ENCODE measurements around the gene ABCC4.

Gene ABCC4

DNA sequence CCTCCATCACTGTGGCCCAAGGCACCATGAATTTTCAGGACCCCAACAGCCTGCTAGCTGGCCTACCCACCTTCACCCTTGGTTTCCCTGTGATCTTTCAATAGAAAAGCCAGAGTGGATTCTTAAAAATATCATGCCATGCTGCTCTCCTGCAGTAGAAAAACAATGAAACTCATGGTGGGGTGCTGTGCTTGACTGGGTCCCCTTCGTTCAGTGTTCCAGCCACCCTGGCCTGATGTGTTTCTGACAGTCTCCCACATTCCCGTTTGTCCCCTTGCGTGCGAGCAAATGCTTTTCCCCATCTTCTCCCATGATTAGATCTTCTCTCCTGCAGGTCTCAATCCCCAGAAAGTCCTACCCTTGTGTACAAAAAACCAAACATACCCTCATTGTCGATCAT, 43.2 kb downstream of the ABCC4 start:
- no peak for DNase-seq (ENCODE audit: low read depth in 3 of 3)

DNA sequence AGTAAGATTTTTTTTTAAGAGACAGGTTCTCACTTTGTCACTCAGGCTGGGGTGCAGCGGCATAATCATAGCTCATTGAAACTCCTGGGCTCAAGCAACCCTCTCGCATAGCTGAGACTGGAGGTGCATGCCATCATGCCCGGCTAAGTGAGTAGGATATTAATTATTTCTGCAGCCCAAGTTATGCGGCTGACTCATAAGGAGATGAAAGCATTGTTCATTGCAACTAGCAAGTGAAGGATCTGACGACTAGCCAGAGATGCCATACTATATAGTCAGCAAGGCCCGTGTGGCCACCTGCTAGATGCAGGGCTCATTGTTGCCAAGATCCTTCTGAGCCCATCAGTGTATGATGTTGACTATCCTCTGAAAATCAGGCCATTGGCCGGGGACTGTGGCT, 45.2 kb downstream of the ABCC4 start:
- no peak for DNase-seq (ENCODE audit: low read depth in 3 of 3)

DNA sequence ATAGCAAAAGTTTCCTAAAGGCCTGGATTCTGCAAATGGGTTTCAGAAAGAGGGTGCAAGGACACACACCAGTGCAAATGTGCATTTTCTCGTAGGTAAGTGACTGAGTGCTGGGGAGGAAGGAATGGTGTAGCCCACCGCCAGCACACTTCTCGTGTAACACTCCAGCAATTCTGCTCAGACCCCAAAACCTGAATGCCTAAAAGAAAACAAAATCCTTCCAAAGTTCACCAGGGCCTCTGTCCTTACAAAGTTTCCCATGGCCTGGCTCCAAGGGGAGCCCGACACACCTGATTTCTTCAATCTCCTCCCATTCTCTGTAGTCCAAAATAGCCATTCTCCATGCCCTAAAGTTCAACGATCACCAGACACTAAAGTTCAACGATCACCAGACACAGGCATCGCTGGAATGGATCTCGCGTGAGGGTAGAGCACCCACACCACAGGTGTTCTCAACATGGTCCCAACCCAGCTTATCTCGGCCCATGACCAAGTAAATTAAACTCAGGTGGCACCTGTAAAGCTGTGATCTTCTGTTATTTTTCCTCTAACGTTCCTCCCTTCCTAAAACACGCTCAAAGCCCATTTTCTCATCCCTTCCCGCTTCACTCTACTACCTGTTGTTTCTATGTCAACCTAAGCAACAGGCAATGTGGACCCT, 46.0 kb downstream of the ABCC4 start:
- no peak for DNase-seq (ENCODE audit: low read depth in 3 of 3)

DNA sequence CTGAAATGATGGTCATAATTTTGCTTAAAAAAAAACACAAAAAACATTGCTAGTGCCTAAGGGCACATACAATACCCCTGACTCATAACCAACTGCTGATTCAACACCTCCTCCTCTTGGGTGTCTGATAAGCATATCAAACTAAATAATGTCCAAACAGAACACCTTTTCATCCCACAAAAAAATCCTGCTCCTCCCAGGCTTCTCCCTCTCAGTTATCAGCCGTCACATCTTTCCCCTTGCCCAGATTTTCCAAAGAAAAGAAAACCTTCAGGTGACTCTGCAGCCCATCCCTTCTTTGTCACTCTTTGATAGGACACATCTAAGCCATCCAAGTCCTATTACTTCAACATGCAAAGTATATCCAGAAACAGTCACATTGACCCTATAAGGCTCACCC, 46.9 kb downstream of the ABCC4 start:
- DNase-seq (ENCODE audit: low read depth in 3 of 3): no peak

DNA sequence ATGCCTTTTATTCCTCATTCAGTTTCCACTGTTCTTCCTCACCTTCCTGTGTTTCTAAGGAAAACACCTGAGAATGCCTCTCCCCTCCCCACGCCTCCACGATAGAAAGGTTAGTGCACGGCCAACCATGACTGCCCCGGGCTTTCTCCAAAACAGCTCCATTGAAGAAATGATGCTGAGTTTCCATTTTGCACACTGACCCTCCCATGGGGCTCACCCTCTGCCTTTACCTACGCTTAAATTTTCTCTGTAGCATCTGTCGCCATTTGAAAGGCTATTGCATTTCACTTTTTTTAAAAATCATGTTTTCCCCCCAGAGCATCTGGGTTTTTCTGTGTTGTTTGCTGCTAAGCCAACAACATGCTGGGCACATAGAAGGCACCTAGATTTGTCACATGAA, 48.2 kb downstream of the ABCC4 start:
- DNase-seq (ENCODE audit: low read depth in 3 of 3): no peak

DNA sequence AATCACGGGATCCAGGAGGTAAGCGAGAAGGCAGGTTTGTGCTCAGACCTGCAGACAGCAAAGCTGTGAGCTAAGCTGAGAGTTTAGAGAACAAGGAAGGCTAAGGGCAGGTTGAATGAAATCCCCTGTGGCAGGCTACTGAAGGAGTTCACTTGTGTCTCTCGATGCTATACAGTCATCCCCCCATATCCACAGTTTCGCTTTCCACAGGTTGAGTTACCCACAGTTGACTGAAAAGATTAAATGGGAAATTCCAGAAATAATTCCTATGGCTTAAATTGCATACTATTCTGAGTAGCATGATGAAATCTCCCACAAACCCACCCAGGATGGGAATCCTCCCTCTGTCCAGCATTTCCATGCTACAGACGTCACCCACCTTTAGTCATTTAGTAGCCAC, 49.6 kb downstream of the ABCC4 start:
- DNase-seq (ENCODE audit: low read depth in 3 of 3): no peak

GRCh38 chr13:95250961-95251360, 50.3 kb downstream of the ABCC4 start:
- no peak for DNase-seq (ENCODE audit: low read depth in 3 of 3)

DNA sequence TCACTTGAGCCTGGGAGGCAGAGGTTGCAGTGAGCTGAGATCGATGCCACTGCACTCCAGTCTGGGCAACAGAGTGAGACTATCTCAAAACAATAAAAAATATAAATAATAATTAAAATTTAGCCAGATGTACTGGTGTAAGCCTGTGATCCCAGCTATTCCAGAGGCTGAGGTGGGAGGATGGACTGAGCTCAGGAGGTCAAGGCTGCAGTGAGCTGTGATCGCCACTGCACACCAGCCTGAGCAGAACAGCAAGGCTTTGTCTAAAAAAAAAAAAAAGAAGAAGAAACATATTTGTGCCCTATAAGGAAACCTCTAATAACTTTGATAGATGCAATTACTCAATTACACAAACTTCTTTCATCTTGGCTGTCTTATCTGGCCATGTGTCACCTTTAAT, 52.3 kb downstream of the ABCC4 start:
- DNase-seq (ENCODE audit: low read depth in 3 of 3): no peak

- no peak for DNase-seq (ENCODE audit: low read depth in 3 of 3)
These were observed 53.4 kb downstream of the ABCC4 start for GRCh38 chr13:95247852-95248251.

- no peak for DNase-seq (ENCODE audit: low read depth in 3 of 3)
These were observed 54.1 kb downstream of the ABCC4 start for GRCh38 chr13:95247171-95247570.

GRCh38 chr13:95246292-95247082, 54.8 kb downstream of the ABCC4 start:
- no peak for DNase-seq (ENCODE audit: low read depth in 3 of 3)

- DNase-seq (ENCODE audit: low read depth in 3 of 3): no peak
These were observed 56.2 kb downstream of the ABCC4 start for GRCh38 chr13:95245071-95245470.

- DNase-seq (ENCODE audit: low read depth in 3 of 3): no peak
These were observed 58.0 kb downstream of the ABCC4 start for GRCh38 chr13:95243207-95243606.

GRCh38 chr13:95241321-95241720, 59.9 kb downstream of the ABCC4 start:
- no peak for DNase-seq (ENCODE audit: low read depth in 3 of 3)

DNA sequence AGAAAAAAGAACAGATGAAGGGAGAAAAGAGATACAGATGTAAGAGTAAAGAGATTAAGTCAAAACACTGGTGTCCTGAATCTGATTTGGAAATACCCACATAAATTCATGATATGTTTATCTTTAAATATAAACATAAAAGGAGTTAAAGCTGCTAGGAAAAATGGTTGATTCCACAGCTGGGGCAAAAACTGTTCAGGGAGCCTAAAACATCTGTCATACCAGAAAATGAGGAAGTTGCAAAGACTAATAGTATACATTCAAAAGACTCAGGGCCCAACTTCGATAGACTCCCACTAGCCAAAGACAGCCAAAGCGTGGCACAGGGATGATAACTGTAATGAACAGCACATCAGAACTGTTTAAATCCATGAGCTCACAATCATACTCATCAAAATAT, 62.0 kb downstream of the ABCC4 start:
- DNase-seq (ENCODE audit: low read depth in 3 of 3): no peak

DNA sequence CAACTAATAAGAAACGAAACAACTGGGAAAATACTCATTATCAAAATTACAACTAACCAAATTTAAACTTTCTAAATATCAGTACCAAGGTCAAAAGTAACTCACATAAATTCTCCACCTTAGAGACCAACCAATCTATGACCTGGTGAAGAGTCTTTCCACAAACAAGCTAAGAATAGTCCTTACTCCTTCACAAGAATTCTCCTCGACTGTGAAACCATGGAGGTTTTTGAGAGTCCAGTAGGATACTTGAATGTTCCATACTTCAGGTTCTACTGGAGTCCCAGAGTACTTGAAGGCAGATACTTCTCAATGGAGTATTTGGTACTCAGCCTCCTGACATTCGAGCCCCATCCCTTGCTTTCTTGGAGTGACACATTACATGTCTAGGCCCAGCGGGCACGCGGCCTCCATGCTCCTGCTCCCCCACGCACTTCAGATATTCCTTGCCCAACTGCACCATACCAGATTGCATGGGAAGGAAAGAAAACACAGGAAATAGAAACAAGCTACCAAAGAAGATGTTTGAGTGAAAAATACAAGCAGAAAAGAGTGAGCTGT, 63.9 kb downstream of the ABCC4 start:
- DNase-seq (ENCODE audit: low read depth in 3 of 3): no peak

DNA sequence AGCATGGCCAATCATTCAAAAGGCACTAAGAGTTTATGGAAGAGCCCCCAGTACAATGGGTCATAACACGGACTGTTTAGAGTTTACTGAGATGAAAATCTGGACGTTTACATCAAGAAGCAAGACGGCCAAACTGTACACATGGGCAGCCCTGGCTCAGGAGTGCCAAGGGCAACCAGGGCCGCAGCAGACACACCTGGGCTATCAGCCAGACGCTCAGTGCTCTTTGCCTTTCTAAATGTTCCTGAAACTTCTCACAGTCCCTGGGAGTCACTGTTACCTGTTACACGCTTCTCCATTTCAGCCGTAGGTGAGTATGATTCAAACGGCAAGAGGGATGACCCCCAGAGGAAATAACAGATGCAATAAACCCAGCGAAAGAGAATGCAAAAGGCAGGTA, 64.5 kb downstream of the ABCC4 start:
- no peak for DNase-seq (ENCODE audit: low read depth in 3 of 3)

- no peak for DNase-seq (ENCODE audit: low read depth in 3 of 3)
These were observed 65.3 kb downstream of the ABCC4 start for GRCh38 chr13:95235974-95236373.

- no peak for DNase-seq (ENCODE audit: low read depth in 3 of 3)
These were observed 66.0 kb downstream of the ABCC4 start for GRCh38 chr13:95235199-95235756.

- DNase-seq (ENCODE audit: low read depth in 3 of 3): no peak
These were observed 67.0 kb downstream of the ABCC4 start for GRCh38 chr13:95234242-95234641.

- DNase-seq (ENCODE audit: low read depth in 3 of 3): no peak
These were observed 68.1 kb downstream of the ABCC4 start for GRCh38 chr13:95233026-95233635.

DNA sequence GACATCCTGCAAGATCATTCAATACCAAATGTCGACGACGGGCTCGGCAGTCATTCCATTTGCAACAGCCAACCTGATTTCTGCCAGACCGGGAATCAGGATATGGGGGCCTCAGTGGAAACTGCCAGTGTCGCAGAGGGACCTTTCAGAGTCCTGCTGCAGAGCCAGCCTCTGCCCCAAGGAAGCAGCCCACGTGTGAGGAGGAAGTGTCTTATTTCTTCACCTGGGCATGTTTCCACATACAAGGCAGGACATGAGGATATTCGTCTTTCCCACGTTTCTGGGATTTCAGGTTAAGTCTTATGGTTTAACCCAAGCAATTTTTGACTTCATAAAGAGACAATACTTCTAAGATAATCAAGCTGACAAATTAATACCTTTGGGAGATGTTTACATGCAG, 69.9 kb downstream of the ABCC4 start:
- no peak for DNase-seq (ENCODE audit: low read depth in 3 of 3)

GRCh38 chr13:95229855-95230254, 71.4 kb downstream of the ABCC4 start:
- no peak for DNase-seq (ENCODE audit: low read depth in 3 of 3)
